ENCODE data around the gene AMN1.
"Not testable (repeated sequence)": the region's sequence is repeated elsewhere in the genome, so short reads cannot be mapped to it uniquely, and the experiment has no call there.

The AMN1 gene

GRCh38 chr12:31745242-31745641, 16.4 kb upstream of the AMN1 start:
- TF ChIP-seq CSRNP3 (CRISPR knock-in tag; IDR thresholded peaks at IDR 0.05) (no peak), GLIS3 (CRISPR knock-in tag; IDR thresholded peaks at IDR 0.05) (no peak), TSHZ2 (CRISPR knock-in tag; IDR thresholded peaks at IDR 0.05) (no peak), RARB (CRISPR knock-in tag; IDR thresholded peaks at IDR 0.05) (no peak), OSR1 (CRISPR knock-in tag; IDR thresholded peaks at IDR 0.05) (no peak), ZNF565 (CRISPR knock-in tag; conservative IDR thresholded peaks at IDR 0.05; ENCODE audit: low read depth) (no peak), ZFP3 (CRISPR knock-in tag; IDR thresholded peaks at IDR 0.05) (no peak), TOX (CRISPR knock-in tag; IDR thresholded peaks at IDR 0.05; ENCODE audit: borderline replicate concordance) (no peak), CREB5 (CRISPR knock-in tag; IDR thresholded peaks at IDR 0.05; ENCODE audit: low read depth) (no peak), ZNF70 (CRISPR knock-in tag; IDR thresholded peaks at IDR 0.05) (no peak), ISL1 (CRISPR knock-in tag; IDR thresholded peaks at IDR 0.05) (no peak), POU6F1 (CRISPR knock-in tag; IDR thresholded peaks at IDR 0.05; ENCODE audit: borderline replicate concordance, low read depth) (no peak)
- no peak for ATAC-seq

GRCh38 chr12:31744363-31744762, 15.5 kb upstream of the AMN1 start:
- not testable (repeated sequence) for ATAC-seq

- no peak for ATAC-seq
- TF ChIP-seq TCF4 (CRISPR knock-in tag; IDR thresholded peaks at IDR 0.05; ENCODE audit: borderline replicate concordance): no peak
- no peak for TF ChIP-seq PATZ1 (CRISPR knock-in tag; IDR thresholded peaks at IDR 0.05; ENCODE audit: borderline replicate concordance)
- TF ChIP-seq RARB (CRISPR knock-in tag; IDR thresholded peaks at IDR 0.05): no peak
- TF ChIP-seq POU6F1 (CRISPR knock-in tag; IDR thresholded peaks at IDR 0.05; ENCODE audit: borderline replicate concordance, low read depth): no peak
- no peak for TF ChIP-seq ZNF8 (CRISPR knock-in tag; IDR thresholded peaks at IDR 0.05)
- TF ChIP-seq ZNF565 (CRISPR knock-in tag; conservative IDR thresholded peaks at IDR 0.05; ENCODE audit: low read depth): no peak
- no peak for TF ChIP-seq ESRRG (CRISPR knock-in tag; IDR thresholded peaks at IDR 0.05)
Observed at GRCh38 chr12:31742891-31743290, 14.1 kb upstream of the AMN1 start.

GRCh38 chr12:31740628-31741027, 11.8 kb upstream of the AMN1 start:
- no peak for ATAC-seq
- no peak for TF ChIP-seq OSR1 (CRISPR knock-in tag; IDR thresholded peaks at IDR 0.05)
- TF ChIP-seq PPARA (CRISPR knock-in tag; IDR thresholded peaks at IDR 0.05; ENCODE audit: borderline replicate concordance): no peak
- TF ChIP-seq ARNTL (CRISPR knock-in tag; IDR thresholded peaks at IDR 0.05; ENCODE audit: borderline replicate concordance, low read depth): no peak
- TF ChIP-seq TSHZ2 (CRISPR knock-in tag; IDR thresholded peaks at IDR 0.05): no peak
- no peak for TF ChIP-seq ZNF70 (CRISPR knock-in tag; IDR thresholded peaks at IDR 0.05)
